ENCODE measurements around the gene TENT5C.
"Not testable (repeated sequence)": the region's sequence is repeated elsewhere in the genome, so short reads cannot be mapped to it uniquely, and the experiment has no call there.

The TENT5C gene

DNA sequence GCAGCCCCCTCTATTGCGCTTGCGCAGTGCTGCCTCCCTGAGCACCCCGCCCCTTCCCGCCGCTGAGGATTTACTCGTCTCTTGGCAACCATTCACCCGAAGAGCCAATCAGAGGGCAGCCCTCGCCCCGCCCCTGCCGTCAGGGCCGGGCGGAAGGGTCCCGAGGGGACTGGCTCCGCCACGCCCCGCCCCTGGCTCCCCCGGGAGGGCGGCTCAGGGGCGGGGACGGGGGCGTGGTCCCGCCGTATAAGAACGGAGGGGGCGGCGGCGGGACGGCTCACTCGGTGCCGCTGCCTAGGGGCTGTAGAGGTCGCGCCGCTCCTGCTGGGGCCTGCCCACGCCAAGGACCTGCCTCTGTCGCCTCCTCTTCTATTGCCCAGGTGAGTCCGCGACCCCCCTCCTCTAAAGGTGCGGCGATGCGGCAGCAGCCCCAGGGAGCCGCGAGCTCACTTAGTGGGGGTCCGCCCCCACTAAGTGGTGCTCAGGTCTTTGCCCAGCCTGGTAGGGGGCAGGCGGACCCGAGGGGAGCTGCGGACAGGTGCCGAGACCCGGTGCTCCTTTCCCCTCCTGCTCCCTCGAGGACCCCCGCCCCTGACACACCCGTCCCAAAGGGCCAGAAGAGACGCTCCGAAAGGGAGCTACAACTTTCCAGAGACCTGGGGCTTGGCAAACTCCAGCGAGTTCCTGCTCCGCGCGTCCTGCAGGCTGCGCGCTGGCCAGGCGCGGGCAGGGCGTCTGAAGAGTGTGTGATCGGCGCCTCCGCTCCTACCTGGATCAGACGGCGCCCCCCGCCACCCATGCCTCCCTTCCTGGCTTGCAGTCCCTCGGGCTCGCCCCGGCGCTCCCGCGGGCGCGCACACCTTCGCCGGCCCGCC, at the start of gene TENT5C:
Gene TENT5C (plus strand): TSS at position 275 of the 875 bp plus-strand sequence. CDS start 16,821 bp downstream, outside the sequence.
- peak; percentile 98 for DNase-seq

DNA sequence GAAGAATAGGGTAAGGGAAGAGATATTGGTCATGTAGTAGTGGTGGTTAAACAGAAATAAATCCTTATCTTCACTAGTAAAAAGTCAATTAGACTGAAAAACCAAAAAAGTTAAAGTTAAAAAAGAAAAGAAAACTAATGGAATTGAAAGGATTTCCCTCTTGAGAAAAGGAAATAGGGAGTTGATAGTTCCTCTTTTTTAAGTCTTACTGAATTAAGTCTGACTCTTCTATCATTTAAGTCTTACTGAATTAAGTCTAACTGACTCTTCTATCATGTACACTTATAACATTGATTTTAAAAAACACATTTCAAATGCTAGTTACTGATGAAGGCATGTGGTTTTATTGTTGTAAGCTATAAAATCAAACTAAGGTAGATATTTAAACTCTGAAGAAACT, 49.5 kb upstream of the TENT5C start:
- DNase-seq = no peak

DNA sequence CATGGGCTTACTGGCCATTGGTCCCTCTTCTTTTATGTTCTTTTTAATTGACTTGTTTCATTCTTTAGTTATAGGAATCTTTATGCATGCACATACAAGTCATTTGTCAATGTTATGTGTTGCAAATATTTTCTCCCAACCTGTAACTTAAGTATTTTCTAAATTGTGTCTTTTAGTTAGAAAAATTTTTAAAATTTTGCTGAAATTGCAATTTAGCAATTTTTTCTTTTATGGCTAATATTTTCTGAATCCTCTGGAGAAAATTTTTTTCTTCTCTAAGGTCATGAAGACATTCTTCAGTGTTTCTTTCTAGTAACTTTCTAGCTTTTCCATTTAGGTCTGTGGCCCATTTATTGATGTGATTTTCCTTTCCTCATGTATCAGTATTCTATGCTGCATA, 48.9 kb upstream of the TENT5C start:
- no peak for DNase-seq

DNA sequence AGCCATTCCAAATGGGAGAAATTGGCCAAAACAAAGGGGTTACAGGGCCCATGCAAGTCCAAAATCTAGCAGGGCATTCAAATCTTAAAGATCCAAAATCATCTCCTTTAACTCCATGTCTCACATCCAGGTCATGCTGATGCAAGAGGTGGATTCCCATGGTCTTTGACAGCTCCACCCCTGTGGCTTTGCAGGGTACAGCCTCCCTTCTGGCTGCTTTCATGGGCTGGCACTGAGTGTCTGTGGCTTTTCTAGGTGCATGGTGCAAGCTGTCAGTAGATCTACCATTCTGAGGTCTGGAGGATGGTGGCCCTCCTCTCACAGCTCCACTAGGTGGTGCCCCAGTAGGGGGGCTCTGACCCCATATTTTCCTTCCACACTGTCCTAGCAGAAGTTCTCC, 47.4 kb upstream of the TENT5C start:
- not testable (repeated sequence) for DNase-seq

DNA sequence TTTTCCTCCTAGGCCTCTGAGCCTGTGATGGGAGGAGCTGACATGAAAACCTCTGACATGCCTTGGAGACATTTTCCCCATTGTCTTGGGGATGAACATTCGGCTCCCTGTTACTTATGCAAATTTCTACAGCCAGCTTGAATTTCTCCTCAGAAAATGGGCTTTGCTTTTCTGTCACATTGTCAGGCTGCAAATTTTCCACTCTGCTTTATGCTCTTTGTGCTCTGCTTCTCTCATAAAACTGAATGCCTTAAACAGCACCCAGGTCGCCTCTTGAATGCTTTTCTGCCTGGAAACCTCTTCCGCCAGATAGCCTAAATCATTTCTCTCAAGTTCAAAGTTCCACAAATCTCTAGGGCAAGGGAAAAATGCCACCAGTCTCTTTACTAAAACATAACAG, 46.7 kb upstream of the TENT5C start:
- DNase-seq = no peak

DNA sequence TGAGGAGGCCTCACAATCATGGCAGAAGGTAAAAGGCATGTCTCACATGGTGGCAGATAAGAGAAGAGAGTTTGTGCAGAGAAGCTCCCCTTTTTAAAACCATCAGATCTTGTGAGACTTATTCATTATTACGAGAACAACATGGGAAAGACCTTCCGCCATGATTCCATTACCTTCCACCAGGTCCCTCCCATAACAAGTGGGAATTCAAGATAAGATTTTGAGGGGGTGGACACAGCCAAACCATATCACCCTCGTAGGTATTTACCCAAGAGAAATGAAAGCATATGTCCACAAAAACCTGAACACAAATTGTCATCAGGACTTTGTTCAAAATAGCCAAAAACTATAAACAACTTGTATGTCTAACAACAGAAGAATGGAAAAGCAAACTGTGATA, 45.9 kb upstream of the TENT5C start:
- no peak for DNase-seq

DNA sequence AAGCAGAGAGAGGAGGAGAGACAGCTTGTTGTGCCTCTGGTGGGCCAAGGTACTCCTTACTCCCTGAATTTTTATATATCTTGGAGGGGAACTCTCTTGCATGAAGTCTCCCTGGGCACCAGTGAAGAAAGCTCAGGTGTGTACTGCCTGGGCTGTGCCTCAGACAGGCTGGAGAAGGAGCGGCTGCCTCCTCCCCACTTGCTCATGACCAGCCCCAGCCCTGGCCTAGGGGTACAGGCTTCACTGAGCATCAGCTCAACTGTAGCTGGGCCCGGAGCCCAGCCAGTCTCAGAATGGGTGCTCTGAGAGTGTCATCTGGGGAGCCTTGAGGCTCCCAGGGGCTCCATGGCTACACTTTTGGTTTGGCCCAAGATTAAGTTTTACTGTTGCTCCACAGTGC, 44.8 kb upstream of the TENT5C start:
- no peak for DNase-seq

DNA sequence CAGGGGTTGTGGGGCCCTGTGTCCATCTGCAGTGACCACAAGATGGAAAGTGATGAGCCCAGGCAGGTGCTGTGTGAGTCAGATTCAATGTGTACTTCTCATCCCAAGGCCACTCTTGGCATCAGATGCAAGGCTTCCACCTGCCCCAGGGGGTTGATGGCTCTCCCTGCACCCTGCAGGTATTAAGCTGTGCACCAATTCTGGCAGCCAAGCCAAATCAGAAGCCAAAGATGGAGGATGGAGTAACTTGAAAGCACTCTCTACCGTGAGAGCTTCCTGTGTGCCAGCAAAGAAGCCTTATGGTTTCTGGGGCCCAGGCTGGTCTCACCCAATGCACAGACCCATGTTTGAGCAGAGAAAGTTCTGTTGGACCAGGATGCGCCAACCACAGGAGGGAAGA, 44.3 kb upstream of the TENT5C start:
- DNase-seq = no peak

DNA sequence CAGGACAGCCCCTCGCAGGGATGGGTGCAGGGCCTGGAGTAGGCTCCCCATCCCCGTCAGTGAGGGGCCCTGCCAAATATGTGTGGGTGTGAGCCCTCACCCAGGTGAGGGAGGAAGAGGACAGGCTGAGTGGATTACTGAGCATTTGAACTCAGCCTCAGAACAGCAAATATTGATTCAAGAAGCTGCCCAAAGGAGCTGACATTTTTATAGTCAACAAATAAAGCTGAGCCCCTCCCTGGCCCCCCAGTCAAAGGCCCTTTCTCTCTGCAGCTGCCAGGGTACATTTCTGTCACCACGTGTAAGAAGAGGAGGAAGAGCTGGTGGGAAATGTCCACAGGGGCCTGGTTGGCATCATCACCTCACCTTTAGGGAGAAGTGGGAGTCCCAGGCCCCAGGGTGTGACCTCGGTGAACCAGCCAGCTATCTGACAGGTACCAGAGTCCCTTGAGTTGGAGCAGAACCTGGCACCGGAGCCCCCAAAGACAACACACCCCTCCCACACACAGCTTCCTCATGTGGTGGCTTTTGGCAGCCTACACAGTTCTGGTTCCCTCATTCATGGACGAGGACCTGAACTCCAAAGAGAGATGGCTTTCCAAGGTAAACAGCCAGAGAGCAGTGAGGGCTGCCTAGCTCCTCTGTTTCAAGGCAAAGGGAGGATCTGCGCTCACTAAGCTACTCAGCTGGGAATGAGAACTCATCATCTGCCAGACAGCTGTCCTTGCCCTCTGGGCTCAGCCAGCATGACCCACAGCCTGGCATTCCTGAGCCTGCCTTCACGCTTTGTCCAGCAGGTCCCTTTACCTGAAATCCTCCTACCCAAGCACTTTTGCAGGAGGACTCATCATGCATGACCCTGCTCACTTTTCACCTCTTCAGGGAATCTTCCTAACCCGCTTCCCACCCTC, 43.0 kb upstream of the TENT5C start:
- DNase-seq = no peak

DNA sequence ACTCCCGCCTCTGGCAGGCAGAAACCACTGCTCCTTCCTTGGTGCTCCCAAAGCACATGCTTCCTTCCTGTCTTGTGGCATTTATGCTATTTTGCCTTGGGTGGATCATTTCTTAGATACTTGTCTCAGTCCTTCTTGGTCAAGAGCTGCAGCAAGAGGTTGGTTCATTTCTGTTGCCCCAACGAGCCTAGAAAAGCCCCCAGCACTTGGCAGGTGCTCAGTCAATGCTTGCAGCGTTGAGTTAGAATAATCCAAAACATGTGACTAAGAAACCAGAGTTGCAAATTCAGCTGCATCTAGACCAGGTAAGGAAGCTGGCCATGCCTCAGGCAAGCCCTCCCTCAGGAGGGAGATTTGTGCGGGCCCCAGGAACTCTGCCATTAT, 42.4 kb upstream of the TENT5C start:
- DNase-seq = no peak

DNA sequence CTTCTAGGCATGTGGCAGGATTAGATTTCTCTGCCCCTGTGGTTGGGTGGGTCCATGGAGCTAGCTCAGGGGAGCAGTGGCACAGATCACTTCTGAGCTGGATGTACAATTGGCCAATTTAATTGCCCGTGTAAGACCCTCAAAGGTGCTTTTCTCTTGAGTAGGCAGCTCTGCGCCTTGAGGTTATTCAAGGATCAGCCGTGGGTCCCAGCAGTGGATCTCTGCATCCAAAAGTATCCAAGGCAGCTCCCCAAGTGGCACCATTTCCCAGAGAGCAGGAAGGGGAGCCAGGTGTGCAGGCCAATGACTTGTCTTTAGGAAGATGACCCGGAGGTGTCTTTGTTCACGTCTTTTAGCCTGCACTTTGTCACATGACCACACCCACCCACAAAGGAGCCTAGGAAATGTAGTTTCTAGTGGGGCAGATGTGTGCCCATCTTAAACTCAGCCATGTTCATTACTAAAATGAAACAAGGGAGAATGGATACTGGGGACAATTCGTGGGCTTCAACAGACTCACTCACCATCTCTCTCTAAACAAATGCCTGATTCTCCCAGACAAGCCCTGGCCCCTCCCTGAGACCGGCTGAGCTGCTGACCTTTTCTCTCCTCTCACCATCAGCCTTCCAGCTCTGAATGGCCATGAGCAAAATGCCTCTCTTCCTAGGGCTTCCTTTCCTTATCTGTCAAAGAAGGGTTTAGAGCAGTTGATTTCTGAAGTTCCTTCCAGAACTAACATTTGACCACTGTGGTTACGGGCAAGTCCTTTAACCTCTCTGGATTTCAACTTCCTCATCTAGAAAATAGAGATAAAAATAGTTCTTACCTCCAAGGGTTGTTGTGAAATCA, 41.4 kb upstream of the TENT5C start:
- no peak for DNase-seq

DNA sequence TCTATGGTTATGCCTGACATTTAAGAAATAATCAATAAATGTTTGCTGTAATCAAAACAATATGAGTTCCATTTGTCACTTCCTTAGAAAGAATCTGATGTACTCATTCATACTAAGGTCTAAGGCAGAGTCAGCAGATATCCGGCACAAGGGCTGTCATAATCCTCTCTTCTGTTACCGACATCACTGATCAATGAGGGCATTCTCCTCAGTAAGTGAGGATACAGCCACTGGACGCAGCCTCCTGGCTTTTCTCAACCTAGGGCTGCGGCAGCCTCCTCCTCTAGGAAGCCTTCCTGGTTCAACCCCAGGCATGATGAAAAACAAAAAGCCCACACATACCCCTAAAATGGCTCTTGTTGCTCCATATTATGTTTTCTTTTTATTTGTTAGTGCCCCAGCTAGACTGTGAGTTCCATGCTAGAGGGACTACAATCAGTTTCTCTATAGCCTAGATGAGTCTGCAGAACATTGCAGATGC, 40.7 kb upstream of the TENT5C start:
- no peak for DNase-seq

DNA sequence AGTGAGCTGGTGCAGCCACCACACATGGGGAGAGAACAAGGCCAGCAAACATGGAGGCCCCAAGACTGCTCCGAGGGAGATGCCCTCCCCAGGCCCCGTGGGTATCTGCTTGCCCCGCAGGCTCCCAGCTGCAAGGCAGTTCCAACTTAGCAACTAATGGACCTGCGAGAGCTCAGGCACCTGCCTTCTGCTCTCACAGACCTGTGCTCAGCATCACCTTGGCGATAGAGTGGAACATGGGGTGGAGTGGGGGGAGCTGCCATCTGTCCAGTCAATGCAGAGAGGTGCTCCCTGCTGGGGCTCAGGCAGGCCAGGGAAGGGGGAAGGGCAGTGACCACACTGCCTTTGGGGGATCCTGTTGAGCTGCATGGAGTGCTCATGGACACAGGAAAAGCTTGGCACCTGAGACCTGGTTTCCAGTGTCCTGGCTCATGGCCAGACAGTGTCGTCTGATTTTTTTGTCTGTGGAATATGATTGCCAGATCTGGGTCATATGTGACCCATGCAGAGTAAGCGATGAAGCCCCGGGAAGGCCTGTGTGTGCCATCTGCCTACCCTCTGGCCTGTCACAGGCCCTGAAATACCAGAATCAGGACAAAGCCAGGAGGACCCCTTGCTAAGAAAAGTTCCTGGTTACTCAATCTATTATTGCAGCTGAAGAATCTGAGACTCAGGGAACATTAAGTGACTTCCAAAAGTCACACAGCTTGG, 39.9 kb upstream of the TENT5C start:
- no peak for DNase-seq

DNA sequence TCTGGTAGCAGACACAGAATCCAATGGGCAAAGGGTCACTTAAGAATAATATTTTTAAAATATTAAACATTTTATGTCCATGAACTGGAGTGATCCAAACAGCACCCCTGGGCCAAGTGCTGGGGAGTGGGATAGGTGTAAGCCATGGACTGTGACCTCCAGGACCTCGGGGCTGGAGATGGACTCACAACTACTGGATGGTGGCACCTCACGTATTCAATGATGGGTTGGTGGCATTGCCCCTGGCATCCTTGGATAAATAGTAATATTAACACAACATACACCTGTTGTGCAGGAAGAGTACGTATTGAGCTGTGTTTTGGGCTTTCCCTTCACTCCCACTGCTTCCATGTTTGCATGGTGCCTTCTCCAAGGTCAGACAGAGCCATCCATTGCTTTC, 39.3 kb upstream of the TENT5C start:
- no peak for DNase-seq

DNA sequence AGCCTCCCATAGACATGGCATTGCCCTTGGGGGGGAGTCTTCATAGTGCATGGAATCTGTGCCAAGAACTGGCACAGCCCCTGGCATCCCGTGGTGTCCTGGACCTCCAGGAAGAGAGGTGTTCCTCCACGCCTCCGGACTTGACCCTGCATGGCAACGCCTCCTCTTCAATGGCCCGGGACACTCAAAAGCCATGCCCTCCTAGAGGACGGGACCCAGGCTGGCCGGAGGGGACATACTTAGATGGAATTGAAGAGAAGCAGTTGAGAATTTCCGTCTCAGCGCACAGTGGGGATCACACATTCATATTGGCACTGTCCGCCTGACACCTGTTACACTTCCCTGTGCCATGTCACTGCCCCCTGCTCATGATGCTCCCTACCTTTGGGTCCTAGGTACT, 38.4 kb upstream of the TENT5C start:
- DNase-seq = no peak

DNA sequence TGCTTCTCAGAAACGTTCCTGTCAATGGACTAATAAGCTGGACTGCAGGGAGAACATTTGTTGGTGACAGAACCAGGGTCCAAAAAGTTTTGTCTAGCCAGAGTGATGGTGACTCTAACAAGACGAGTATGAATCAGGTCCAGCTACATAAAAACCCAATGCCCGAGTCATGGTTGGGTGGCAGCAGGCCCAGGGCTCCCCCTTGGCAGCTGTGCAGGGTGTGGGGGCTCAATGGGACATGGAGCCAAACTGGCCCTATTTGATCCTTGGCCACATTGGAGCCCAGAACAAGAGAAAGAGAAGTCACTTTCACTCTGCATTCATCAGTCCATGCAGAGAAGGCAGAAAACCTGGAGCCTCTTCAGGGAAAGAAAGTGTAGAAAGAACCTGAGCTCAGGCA, 37.9 kb upstream of the TENT5C start:
- no peak for DNase-seq

DNA sequence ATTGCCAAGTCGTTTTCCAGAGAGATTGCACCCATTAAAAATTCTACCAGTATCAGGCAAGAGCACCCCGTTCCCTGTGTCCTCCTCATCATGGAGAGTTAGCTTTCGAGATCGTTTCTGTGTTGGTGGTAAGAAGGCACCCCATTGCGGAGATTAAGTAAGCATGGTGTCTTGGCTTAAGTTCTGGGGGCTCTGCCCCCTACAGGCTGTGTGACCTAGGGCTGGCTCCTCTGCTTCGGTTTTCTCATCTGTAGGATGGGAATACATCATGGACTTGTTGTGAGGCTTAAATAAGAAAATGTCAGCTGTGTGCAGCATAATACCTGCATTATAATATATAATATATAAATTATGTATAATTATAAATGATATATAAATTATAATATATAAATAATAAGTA, 36.8 kb upstream of the TENT5C start:
- no peak for DNase-seq

DNA sequence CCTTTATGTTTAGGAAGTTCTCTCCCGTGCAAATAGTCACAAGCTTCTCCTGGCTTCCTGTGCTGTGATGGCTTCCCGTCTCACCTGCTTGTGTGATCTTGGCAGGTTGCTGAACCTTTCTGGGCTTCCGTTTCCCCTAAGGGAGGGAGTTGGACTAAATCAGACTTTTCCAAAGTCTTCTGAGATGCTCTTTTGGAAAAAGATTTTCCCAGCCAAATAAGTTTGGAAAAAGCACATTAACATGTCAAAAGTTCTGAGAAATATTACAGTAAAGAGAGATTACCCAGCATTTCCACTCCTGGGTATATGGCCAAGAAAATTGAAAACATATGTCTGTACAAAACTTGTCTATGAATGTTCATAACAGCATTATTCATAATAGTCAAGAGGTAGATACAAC, 36.0 kb upstream of the TENT5C start:
- no peak for DNase-seq

DNA sequence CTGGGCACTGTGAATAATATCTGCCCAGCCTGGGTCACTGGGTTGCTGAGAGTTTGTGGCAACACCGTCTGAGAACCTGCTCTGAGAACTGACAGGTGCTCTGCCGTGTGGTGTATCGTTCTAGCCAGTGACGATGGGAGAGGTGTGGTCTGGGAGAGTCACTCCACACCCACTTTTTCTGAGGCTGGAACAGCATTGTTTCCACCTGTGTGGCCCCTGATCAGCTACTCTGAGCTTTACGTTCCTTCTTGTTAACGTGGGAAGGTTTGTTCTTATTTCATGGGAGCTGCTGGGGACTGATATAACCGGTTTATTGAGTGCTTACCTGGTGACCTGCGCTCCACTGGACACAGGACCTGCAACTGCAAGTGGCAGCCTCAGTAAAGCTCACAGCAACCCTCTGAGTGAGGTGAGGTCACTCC, 34.8 kb upstream of the TENT5C start:
- no peak for DNase-seq

DNA sequence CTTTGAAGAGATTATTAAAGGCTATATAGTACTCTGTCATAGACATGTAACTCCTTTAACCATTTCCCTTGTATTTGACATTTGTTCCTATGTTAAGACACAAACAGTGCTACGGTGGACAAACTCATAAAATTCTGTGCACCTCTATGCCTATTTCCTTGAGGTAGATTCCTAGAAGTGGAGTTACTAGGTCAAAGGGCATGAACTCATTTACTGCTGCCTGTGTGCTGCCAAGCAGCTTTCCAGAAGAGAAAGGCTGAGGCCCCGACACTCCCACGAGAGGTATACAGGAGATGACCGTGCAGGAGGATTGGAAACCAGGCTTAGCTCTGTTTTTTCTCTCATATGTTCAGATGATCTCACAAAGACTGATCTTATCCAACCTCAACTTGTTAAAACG, 34.4 kb upstream of the TENT5C start:
- no peak for DNase-seq

DNA sequence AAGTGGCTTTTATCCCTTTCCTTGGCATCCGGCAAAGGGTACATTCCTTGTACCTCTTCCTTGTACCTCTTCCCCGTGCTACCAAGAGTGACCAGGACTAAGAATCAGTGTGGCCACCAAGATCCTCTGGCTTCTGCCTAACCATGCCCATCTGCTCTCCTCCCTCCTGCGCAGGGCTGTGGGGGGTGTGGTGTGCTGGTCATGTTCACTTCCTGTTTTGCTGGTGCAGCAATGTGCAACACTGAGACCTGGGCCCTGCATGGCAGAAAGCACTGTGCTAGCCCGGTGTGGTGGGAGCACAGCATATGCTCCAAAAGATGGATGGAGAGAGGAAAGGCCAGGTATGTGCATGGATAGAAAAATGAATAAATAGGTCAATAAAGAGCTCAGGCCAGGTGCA, 33.3 kb upstream of the TENT5C start:
- no peak for DNase-seq

DNA sequence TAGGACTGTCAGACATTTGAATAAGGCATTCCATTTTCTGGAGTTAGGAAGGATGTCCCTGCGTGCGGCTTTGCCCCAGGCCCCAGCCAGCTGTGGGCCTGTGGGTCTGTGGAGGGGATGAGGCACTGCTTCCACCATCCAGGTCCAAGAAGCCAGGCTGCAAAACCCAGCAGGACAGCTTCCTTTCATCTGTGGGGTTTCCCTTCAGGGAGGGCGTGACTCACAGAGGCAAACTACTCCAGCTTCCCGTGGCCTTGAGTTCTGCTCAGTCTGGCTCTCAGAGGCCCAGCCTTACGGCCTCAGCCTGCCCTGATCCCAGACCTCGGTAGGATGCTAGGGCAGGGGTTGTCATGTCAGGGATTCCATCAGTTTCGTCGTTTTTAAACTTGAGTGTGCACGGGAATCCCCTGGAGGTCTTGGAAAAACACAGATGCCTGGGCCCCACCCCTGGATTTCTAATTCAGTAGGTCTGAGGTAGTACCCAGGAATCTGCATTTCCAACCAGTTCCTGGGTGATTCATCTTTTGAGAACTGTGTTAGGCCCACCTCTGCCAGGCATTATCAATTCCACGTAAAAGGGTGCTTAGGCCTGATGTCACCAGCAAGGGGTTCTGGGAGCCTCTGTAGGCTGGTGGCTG, 32.3 kb upstream of the TENT5C start:
- no peak for DNase-seq

All from activated CD4-positive, alpha-beta T cell treated with anti-CD3 and anti-CD28 coated beads, Interleukin-2, amount 50 U/mL, for 1 hour (primary cell).